HG03060 (cell line): ENCODE results near the gene TTC38.
"Not testable (repeated sequence)": the region's sequence is repeated elsewhere in the genome, so short reads cannot be mapped to it uniquely, and the experiment has no call there.

Experiments
- ATAC-seq: cut with Tn5 transposase; IDR thresholded peaks from one replicate; pipeline ENCODE4 v1.9.1; 2021; ENCODE audit warnings: low read depth, moderate number of reproducible peaks; ENCODE audit not compliant: unreplicated experiment

Gene TTC38

DNA sequence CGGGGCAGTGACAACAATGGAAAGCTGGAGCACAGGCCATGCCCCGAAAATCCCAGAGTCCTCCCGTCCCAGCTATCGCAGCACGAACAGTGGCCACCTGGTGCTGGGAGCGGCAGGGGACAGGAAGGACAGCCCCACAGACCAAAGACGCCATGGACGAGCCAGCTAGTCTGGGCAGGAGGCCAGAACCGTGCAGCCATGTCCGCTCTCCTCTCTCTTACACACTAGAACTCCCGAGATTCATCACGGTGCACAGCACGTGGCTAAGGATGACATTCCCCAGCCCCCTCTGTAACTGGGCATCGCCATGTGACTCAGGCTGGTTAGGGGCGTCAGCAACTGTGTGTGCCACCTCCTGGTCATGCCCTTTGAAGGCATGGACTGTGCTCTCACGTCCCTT lies 22.3 kb upstream of the TTC38 start:
- ATAC-seq = no peak

DNA sequence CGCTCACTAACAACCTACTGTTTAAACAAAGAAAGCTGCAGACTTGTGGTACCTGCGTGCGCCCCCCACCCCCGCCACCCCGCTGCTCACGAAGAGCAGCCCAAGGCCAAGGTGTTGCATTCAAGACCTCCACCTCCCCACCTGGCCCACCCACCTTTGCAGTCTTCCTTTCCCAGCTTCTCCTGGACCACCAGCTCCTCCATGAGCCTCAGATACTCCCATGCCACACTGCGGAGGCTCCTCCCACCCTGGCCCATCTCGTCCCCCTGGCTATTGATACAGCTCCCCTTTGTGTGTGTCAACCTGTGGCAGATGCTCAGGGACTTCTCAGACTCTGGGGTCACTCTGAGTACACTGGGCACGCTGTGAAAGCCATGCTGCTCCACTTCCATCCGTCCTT lies 21.6 kb upstream of the TTC38 start:
- ATAC-seq = no peak

DNA sequence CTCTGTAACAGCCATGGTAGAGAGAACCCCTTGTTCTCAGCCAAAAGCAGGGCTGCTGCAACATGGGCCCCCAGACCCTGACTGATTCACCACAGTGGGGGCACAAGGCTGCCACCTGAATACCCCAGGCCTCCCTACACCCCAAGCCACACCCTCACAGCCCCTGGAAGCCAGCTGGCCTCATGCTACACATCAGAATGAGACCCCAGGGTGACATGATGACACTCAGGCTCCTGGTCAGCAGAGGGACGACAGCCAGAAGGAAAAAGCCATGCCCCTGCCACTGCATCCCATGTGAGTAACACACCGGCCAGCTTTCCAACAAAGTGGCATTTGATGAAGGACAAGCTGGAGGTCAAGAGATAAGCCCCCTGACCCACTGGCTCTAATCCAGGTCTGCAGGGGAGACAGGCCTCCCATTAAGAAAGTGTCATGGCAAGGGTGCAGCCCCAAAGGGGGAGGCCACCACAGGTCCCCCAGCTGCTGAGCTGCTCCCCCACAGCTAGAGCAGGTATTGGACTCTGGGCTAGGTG lies 20.3 kb upstream of the TTC38 start:
- no peak for ATAC-seq

DNA sequence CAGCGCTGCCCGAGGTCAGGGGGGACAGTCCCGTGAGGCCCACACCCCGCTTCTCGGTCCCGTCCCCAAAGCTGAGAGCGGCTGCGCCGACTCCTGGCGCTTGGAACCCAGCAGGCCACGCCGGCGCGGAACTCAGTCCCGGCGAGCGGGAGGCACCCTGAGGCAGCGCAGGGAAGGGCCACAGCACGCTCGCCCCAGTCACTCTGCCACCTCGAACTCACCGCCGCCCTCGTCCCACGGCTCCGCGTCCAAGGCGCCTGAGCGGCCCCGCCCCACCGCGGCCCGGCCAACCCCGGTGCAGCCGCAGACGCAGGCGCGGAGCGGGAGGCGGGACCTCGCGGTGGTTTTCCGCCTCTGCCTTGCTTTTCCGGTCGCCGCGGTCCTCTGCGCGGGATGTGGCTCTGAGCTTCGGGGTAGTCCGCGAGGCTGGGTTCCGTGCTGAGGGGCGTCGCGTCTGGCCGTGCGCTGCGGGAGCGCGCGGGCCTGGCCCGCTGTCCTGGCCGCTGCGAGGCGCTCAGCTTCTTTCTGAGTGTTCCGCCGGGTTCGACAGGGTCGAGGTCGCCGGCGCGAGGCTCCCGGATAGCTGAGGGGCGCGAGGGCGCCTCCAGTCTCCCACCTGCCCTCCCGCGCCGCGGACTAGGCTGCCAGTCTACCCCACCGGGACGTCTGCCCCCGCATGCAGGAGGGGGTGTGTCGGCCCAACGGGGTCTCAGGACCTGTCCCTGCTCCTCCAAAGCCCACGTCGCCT lies 17.6 kb upstream of the TTC38 start, which contains the start of gene CDPF1:
Gene CDPF1 (minus strand): TSS at position 259 of the 748 bp plus-strand sequence. CDS start 2,009 bp downstream, outside the sequence.
- peak; percentile 46 for ATAC-seq

DNA sequence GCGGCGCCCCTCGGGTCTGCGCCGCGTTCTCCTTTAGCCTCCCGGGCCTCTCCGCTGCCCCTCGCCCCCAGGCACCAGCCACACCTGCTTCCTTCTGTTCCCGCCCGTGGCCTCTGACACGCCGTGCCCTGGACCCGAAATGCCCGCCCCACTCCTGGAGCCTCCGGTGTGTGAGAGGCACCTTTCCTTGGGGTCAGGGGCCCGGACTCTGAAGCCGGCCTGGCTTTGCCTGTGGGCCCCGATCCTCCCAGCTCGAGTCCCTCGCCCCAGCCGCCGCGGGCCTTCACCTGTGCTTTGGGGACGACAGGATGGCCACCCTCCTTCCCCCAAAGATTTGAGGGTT lies 17.1 kb upstream of the TTC38 start:
- no peak for ATAC-seq

DNA sequence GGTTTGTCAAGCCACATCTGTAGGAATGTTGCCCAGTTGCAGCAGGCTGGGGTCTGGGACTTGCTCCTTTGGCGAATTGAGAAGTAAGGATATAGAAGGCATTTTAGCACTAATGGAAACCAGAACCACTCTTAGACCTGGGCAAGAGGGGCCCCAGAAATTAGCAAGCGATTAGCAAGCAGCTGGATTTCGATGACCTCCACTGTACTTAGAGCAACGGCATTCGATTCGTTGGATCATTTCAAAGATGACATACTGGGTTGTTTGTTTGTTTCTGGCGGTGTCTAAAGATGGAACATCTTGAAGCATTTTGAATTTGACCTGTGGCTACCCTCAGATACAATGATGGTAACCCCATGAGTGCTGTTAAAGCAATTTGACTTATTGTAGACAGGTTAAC lies 16.5 kb upstream of the TTC38 start:
- no peak for ATAC-seq

DNA sequence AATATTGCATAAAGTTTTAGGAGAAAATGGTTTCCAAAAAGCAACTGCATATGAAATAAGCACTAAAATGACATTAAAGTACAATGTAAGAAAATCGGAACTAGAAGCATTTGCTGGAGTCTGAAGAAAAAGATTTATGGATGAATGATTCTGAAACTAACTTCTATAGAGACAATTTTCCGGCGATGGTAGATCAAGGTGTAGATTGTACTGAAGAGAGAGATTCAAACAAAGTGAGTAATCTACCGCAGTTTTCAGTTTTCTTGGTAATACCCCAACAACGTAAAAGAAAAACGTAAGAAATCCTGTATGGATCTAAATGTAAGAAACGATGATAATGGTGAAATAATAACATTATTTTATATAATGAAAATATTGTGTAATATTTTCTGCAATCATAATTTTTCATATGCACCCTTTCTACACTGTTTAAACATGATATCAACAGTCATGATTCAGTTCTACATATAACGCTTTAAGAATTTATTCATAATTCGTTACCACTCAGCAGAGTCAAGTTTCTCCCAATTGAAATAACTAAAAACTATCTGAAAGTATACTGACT lies 15.9 kb upstream of the TTC38 start:
- ATAC-seq = no peak

DNA sequence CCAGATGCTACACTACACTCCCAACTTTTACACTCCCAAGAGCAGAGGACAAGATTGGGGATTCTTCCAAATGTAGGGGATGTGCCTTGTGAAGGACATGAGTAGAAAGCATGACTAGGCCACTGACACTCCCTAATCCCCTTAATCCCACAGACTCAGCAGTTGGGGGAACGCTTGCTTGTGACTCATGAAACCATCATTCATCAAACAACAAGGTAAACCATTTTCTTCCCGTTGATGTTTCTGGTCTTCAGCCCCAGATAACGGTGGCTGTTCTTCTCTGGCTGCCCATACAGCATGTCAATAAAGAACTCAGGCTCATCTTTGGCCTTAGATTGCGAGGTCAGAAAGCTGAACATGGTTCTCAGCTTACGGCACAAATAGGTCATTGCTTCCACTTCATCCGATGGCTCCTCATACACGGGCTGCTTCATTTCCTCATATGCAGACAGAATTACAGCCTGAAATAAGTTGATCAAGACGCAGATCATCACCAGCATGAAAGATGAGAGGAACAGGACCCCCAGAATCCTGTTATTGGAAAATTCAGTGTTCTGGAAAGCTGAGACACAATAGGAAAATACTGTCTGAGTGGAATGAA lies 11.3 kb upstream of the TTC38 start:
- no peak for ATAC-seq

DNA sequence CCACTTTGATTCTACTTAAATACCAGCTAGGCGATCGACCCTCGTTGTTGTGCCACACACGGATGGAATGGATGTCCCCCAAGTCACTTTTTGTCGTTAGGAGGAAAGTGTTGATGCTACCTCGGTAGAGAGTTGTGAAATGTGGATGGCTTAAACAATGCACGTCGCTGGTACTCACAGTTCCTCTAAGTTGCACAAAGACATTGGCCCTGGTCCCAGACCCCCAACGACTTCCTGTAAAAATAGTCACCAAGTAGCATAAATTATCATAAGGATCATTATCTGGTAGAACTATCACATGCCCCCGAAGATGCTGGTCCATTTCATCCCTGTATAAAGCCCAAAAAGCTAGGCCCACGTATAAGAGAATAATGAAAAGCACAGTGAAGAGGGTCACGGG lies 8.4 kb upstream of the TTC38 start:
- no peak for ATAC-seq

DNA sequence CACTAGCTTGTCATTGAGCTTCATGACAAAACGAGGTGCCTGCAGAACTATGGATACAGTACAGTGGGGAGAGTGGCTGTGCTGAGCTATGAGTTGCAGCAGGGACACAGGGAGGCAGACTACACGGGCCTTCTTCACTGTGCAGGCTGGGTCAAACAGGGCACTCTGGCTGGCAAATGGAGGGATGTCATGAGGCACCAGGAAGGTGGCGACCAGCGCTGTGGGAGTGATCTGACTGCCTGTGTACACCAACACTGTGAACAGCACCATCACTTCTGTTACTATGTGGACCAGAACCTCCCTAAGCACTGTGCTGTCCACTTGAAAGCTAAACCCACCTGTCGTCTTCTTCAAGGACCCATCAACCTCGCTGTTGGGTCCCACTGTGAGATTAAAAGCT lies 7.8 kb upstream of the TTC38 start:
- no peak for ATAC-seq

DNA sequence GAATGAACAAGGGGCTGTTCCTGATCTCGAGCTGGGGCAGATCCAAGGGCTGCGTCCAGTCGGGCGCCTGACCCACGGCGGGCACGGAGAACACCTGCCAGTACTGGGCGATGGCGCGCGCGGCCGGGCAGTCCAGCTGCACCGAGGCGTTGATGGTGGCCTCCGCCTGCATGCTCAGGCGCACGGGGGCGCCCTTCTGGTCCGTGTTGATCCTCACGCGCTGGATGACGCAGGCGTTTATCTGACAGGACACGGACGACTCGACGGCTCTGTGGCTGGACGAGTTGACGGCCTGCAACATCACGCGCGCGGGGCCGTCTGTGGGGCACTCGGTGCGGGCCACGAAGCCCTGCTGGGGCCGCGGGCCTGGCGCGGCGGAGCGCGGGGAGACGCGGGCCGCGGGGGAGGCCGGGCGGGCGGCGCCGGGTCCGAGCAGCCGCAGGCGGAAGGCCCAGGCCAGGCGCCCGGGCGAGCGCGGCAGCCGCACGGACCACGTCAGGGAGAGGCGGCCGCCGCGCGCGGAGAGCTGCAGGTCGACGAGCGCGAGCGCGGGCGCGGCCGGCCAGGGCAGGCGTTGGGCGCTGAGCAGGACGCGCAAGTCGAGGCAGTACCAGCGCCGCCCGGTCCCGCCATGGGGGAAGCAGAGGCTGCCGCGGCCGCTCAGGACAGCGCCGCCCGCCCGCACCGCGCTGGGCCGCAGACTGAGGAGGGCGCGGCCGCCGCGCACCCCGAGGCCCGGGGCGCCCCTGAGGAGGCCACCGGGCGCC lies 5.2 kb upstream of the TTC38 start:
- no peak for ATAC-seq

DNA sequence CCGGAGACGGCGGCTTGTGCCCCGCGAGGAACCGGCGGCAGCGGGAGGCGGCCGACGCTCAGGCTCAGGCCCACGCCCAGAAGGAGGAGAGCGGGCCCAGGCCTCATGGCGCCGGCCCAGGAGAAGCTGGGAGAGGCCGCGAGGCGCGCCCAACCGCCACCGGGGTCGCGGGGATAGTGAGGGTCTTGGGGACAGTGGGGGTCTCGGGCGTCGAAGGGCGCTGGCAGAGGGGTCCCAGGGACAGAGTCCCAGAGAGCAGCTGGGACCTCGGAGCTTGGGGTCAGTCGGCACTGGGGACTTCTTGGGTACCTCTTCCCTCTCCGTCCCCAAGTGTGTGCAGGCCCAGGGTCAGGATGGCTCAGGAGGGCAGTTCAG lies 4.6 kb upstream of the TTC38 start, which contains the start of gene PKDREJ:
Gene PKDREJ (minus strand): TSS at position 128 of the 375 bp plus-strand sequence. CDS start 21 bp downstream, at position 107.
- ATAC-seq = no peak

DNA sequence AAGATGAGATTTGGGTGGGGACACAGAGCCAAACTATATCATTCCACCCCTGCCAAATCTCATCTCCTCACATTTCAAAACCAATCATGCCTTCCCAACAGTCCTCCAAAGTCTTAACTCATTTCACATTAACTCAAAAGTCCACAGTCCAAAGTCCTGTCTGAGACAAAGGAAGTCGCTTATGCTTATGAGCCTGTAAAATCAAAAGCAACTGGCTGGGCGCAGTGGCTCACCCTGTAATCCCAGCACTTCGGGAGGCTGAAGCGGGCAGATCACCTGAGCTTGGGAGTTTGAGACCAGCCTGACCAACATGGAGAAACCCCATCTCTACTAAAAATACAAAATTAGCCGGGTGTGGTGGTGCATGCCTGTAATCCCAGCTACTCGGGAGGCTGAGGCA lies 3.3 kb upstream of the TTC38 start:
- ATAC-seq = not testable (repeated sequence)

DNA sequence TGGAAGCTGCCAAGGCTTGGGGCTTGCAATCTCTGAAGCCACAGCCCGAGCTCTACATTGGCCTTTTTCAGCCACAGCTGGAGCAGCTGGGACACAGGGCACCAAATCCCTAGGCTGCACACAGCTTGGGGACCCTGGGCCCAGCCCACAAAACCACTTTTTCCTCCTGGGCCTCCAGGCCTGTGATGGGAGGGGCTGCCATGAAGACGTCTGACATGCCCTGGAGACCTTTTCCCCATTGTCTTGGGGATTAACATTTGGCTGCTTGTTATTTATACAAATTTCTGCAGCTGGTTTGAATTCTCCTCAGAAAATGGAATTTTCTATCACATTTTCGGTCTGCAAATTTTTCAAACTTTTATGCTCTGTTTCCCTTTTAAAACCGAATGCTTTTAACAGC lies 2.2 kb upstream of the TTC38 start:
- ATAC-seq = not testable (repeated sequence)

DNA sequence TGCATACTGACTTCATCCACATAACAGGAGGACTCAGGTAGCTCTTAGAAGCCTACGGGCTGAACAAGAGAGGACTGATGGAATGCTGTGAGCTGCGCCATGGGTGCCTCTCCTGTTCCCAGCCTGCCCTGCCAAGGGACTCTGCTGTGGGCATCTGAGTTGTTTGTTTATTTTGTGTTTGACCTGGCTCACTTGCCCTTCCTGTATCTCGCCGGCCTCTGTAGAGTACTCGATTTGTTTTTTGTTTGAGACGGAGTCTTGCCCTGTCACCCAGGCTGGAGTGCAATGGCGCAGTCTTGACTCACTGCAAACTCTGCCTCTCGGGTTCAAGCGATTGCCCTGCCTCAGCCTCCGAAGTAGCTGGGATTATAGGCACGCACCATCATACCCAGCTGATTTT lies 1.8 kb downstream of the TTC38 start:
- ATAC-seq = no peak

DNA sequence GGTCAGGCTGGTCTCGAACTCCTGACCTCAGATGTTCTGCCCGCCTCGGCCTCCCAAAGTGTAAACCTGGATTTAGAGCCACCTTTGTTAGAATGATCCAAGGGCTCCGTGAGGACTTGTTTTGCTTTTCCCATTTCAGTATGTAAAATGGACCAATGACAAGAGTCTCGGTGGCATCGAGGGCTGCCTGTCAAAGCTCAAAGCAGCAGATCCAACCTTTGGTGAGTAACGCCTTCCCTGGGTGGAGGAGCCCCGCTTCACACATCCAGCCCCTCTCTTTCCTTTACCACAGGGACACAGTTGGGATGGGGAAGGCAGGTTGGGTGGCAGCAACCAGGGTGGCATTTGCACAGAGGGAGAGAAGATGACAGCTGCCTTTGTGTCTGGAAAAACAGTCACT lies 4.4 kb downstream of the TTC38 start:
- ATAC-seq = no peak

DNA sequence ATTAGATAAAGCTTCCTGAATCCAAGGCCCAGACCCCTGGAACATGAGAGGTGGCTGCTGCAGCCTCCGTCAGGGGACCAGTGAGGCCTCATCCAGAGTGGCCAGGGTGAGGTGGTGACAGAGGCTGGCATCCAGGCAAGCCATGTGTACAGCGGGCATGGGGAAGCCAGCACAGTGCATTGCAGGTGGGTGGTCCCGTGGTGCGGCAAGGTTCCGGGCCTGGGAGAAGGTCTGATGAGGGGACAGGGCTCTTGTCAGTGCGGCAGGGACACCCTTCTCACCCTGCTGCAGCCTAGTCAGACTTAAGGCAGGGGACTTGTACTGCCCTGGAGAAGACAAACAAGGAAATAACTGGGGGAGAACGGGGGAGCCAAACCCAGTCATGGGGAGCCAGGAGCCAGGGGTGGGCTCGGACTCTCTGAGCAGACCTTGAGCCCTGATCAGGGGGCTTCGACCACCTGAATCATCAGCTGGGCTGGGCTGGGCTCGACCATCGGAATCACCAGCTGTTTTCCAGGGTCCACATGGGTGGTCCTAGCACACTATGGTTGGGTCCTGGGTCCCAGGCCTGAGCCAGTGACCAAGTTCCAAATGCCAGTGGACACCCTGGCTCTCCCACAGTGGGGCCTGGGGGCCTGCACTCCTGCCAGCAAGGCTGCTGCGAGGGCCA lies 5.1 kb downstream of the TTC38 start:
- no peak for ATAC-seq

DNA sequence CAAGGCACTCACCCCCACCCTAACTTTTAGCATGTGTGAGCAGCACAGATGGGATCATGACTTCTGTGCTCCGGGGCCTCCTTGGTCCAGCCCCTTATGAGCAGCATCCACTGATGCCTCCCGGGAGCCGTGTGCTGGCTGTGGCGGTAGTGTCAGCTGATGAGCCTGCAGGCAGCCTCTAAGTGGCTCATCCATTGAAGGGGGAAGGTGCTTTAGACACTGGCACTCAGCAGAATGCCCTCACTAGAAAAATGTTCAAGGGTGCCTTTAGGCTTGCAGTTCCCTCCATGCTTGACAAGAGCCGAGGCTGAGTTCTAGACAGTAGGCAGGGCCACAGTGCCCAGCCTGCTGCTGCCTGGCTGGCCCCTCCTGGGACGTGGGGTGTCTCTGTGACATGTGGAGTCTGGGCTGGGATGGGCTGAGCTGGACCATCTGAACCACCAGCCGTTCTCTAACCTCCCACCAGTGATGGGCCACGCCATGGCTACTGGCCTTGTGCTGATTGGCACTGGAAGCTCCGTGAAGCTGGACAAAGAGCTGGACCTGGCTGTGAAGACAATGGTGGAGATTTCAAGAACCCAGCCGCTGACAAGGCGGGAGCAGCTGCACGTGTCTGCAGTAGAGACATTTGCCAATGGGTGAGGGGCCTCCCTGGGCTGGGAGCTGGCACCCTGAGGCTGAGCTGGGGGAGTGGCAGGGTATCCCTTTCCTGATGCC lies 5.8 kb downstream of the TTC38 start:
- no peak for ATAC-seq

DNA sequence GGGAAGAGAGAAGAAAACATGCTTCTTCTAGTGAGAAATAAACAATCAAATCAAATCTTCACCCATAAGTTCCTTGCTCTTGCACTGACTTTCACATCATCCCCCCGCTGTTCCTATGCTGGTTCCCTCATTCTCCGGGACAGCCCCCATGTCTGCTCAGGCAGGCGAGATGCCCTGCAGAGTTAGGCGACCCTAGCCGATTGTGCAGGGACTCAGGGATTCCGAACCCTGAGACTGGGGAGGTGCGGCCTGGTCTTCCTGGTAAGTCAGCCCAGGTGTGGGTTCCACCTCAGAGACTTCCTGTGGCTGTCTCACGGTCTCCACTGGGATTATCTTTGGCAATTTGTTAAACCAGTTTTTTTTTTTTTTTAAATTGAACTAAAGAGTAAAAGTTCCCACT lies 6.6 kb downstream of the TTC38 start:
- ATAC-seq = no peak
